Gastrocnemius medialis (tissue), 4 donors: ENCODE data around the gene MZB1.
"Not testable (repeated sequence)": the region's sequence is repeated elsewhere in the genome, so short reads cannot be mapped to it uniquely, and the experiment has no call there.

Experiments used
- POLR2A ChIP-seq, 2 donors: fragments of 450-650 bp; IDR thresholded peaks; one replicate each; pipeline ENCODE4 v1.6.1; 2017; ENCODE audit warnings: antibody characterized with exemption in 2 of 2, mild to moderate bottlenecking in 2 of 2, moderate library complexity in 2 of 2
- TF ChIP-seq, protein P1 (sequence below), 5 experiments: fragments of 450-650 bp in 3 of 5; fragments of 200-600 bp in 2 of 5; sonication (generic) in 2 of 5; IDR thresholded peaks in 4 of 5; conservative IDR thresholded peaks in 1 of 5; 1 replicate in 4 of 5; 2 replicates in 1 of 5; pipeline ENCODE4 v1.5.1; 2016 to 2019; ENCODE audit warnings: antibody characterized with exemption in 5 of 5, mild to moderate bottlenecking in 3 of 5, moderate library complexity in 3 of 5

DNA sequence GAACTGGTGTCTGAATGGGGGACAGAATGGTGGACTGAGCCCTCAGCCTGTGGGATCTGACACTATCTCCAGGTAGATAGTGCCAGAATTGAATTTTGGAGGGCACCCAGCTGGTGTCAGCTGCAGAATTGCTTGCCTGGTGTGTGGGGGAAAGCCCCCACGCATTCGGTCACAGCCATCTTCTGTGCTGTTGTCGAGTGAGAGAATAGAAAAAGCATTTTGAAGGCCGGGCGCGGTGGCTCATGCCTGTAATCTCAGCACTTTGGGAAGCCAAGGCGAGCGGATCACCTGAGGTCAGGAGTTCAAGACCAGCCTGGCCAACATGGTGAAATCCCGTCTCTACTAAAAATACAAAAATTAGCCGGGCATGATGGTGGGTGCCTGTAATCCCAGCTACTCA is 2.8 kb downstream of the MZB1 start:
- TF ChIP-seq, protein P1, sequence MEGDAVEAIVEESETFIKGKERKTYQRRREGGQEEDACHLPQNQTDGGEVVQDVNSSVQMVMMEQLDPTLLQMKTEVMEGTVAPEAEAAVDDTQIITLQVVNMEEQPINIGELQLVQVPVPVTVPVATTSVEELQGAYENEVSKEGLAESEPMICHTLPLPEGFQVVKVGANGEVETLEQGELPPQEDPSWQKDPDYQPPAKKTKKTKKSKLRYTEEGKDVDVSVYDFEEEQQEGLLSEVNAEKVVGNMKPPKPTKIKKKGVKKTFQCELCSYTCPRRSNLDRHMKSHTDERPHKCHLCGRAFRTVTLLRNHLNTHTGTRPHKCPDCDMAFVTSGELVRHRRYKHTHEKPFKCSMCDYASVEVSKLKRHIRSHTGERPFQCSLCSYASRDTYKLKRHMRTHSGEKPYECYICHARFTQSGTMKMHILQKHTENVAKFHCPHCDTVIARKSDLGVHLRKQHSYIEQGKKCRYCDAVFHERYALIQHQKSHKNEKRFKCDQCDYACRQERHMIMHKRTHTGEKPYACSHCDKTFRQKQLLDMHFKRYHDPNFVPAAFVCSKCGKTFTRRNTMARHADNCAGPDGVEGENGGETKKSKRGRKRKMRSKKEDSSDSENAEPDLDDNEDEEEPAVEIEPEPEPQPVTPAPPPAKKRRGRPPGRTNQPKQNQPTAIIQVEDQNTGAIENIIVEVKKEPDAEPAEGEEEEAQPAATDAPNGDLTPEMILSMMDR (IDR thresholded peaks at IDR 0.05 in 4 of 5, conservative IDR thresholded peaks at IDR 0.05 in 1 of 5), result not testable (repeated sequence)
- TF ChIP-seq POLR2A (IDR thresholded peaks at IDR 0.05), result not testable (repeated sequence)
